H1 (cell line): ENCODE data around the gene ATP1A3.

Source experiments
- EGR1 ChIP-seq: IDR thresholded peaks from 2 replicates; pipeline ENCODE4 v1.6.1; 2011; ENCODE audit warnings: low read depth, low read length, borderline replicate concordance
- EP300 ChIP-seq, 2 experiments: IDR thresholded peaks; 1 replicate in 1 of 2; 2 replicates in 1 of 2; pipeline ENCODE4 v1.6.1; 2011 to 2012; ENCODE audit warnings: low read depth in 2 of 2, low read length in 2 of 2, mild to moderate bottlenecking in 2 of 2, borderline replicate concordance in 1 of 2, inconsistent platforms in 1 of 2, moderate library complexity in 1 of 2
- GABPA ChIP-seq: IDR thresholded peaks from 2 replicates; pipeline ENCODE4 v1.6.1; 2011; ENCODE audit warnings: mild to moderate bottlenecking, low read length, moderate library complexity, borderline replicate concordance; ENCODE audit not compliant: insufficient read depth
- HDAC6 ChIP-seq: IDR thresholded peaks from one replicate; pipeline ENCODE4 v1.7.1; 2012; ENCODE audit warnings: low read depth, mild to moderate bottlenecking, inconsistent platforms, low read length, moderate library complexity
- NRF1 ChIP-seq: IDR thresholded peaks from 2 replicates; pipeline ENCODE4 v1.6.1; 2011; ENCODE audit warnings: mild to moderate bottlenecking, low read depth, low read length, improper control_type of control experiment
- POLR2A ChIP-seq, 2 experiments: IDR thresholded peaks; 1 replicate in 1 of 2; 2 replicates in 1 of 2; pipeline ENCODE4 v1.6.1; 2011; ENCODE audit warnings: low read depth in 2 of 2, low read length in 2 of 2, mild to moderate bottlenecking in 2 of 2; ENCODE audit errors: control extremely low read depth in 1 of 2
- POLR2AphosphoS5 ChIP-seq: IDR thresholded peaks from 2 replicates; pipeline ENCODE4 v1.6.1; 2011; ENCODE audit warnings: low read depth, low read length
- RFX5 ChIP-seq: IDR thresholded peaks from 2 replicates; pipeline ENCODE4 v1.6.1; 2011; ENCODE audit warnings: low read depth, low read length, improper control_type of control experiment, borderline replicate concordance
- SP1 ChIP-seq: IDR thresholded peaks from 2 replicates; pipeline ENCODE4 v1.6.1; 2011; ENCODE audit warnings: low read depth, low read length
- TAF1 ChIP-seq: IDR thresholded peaks from 2 replicates; pipeline ENCODE4 v1.6.1; 2011; ENCODE audit warnings: mild to moderate bottlenecking, low read depth, low read length
- TF ChIP-seq, protein P1 (sequence below), 3 experiments: IDR thresholded peaks; 1 replicate in 2 of 3; 2 replicates in 1 of 3; pipeline versions ENCODE4 v1.5.1 to v1.6.1; 2011; ENCODE audit warnings: low read length in 3 of 3, mild to moderate bottlenecking in 3 of 3, inconsistent platforms in 2 of 3, low read depth in 1 of 3, moderate library complexity in 1 of 3; ENCODE audit not compliant: insufficient read depth in 1 of 3; ENCODE audit errors: control extremely low read depth in 1 of 3
- TF ChIP-seq, protein P2 (sequence below): IDR thresholded peaks from 2 replicates; pipeline ENCODE4 v1.6.1; 2012; ENCODE audit warnings: inconsistent platforms

DNA sequence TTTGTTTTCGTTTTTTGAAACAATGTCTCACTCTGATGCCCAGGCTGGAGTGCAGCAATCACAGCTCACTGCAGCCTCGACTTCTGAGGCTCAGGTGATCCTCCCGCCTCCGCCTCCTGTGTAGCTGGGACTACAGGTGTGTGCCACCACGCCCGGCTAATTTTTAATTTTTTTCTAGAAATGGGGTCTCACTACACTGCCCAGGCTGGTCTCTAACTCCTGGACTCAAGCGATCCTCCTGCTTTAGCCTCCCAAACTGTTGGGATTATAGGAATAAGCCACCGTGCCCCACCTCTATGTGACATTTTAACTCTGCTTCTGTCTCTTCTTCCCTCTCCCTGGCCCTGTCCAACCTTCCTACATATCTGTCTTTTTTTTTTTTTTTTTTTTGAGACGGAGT, 5.1 kb downstream of the ATP1A3 start:
- TF ChIP-seq, protein P1, sequence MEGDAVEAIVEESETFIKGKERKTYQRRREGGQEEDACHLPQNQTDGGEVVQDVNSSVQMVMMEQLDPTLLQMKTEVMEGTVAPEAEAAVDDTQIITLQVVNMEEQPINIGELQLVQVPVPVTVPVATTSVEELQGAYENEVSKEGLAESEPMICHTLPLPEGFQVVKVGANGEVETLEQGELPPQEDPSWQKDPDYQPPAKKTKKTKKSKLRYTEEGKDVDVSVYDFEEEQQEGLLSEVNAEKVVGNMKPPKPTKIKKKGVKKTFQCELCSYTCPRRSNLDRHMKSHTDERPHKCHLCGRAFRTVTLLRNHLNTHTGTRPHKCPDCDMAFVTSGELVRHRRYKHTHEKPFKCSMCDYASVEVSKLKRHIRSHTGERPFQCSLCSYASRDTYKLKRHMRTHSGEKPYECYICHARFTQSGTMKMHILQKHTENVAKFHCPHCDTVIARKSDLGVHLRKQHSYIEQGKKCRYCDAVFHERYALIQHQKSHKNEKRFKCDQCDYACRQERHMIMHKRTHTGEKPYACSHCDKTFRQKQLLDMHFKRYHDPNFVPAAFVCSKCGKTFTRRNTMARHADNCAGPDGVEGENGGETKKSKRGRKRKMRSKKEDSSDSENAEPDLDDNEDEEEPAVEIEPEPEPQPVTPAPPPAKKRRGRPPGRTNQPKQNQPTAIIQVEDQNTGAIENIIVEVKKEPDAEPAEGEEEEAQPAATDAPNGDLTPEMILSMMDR (IDR thresholded peaks at IDR 0.05; ENCODE audit: control extremely low read depth in 1 of 3, insufficient read depth in 1 of 3, low read depth in 1 of 3, low read length in 3 of 3) = no peak
- no peak for TF ChIP-seq HDAC6
- no peak for TF ChIP-seq EGR1
- no peak for TF ChIP-seq EP300 (IDR thresholded peaks at IDR 0.05; ENCODE audit: borderline replicate concordance in 1 of 2, low read depth in 2 of 2, low read length in 2 of 2)
- TF ChIP-seq, protein P2, sequence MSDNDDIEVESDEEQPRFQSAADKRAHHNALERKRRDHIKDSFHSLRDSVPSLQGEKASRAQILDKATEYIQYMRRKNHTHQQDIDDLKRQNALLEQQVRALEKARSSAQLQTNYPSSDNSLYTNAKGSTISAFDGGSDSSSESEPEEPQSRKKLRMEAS = no peak
- no peak for TF ChIP-seq NRF1
- TF ChIP-seq RFX5 = no peak
- TF ChIP-seq POLR2A (IDR thresholded peaks at IDR 0.05; ENCODE audit: control extremely low read depth in 1 of 2, low read depth in 2 of 2, low read length in 2 of 2) = no peak
- TF ChIP-seq POLR2AphosphoS5 = no peak
- no peak for TF ChIP-seq GABPA
- no peak for TF ChIP-seq SP1
- no peak for TF ChIP-seq TAF1
